IMR-90 (cell line): Measurements from ENCODE around the gene PIP4K2A. TPM values are rescaled to one million over a fixed set of nuclear protein-coding genes. Genes with fewer than 3 reads are reported as not detected.

Experiments
- ATAC-seq: fragments of 200-7000 bp; cut with Tn5 transposase; 2 replicates; pipeline ENCODE4 v1.9.1; 2020; ENCODE audit warnings: low read depth, mild to moderate bottlenecking, moderate library complexity
- BruUV-seq: library from RNA; stranded (reverse); fragments of 400-500 nt; replicated peaks from 2 replicates; lab custom pipeline; 2021; lab: Mats Ljungman, UMichigan
- CTCF ChIA-PET: fragments of 300-600 bp; formaldehyde crosslinking; extraction: SDS; loops from one replicate; lab custom pipeline; 2021; ENCODE audit warnings: antibody characterized with exemption; lab: Yijun Ruan, JAX
- POLR2A ChIA-PET: fragments of 300-600 bp; sonication (Branson Sonifier 250); formaldehyde crosslinking; loops from one replicate; lab custom pipeline; 2022; ENCODE audit warnings: antibody characterized with exemption; ENCODE audit not compliant: unreplicated experiment; lab: Charles Lee
- DNase-seq: peaks from one replicate; pipeline ENCODE4 v3.0.0; 2013
- H2AFZ ChIP-seq: replicated peaks from 2 replicates; pipeline ENCODE3; 2013; ENCODE audit warnings: low read length, mild to moderate bottlenecking; ENCODE audit not compliant: poor library complexity
- H2AK5ac ChIP-seq: 2 replicates; pipeline ENCODE4 v1.6.1; 2013; ENCODE audit warnings: low read depth, low read length, inconsistent platforms
- H2AK9ac ChIP-seq: replicated peaks from 2 replicates; pipeline ENCODE3; 2013; ENCODE audit warnings: mild to moderate bottlenecking, low read depth, low read length, moderate library complexity; ENCODE audit not compliant: poor library complexity
- H2BK120ac ChIP-seq: 2 replicates; pipeline ENCODE4 v1.6.1; 2013; ENCODE audit warnings: low read depth, low read length, inconsistent platforms
- H2BK15ac ChIP-seq: 3 replicates; pipeline ENCODE4 v1.6.1; 2013; ENCODE audit warnings: low read depth, low read length, inconsistent platforms
- H2BK20ac ChIP-seq: 2 replicates; pipeline ENCODE4 v1.6.1; 2013; ENCODE audit warnings: low read depth, mild to moderate bottlenecking, inconsistent platforms, low read length, moderate library complexity
- H2BK5ac ChIP-seq: 2 replicates; pipeline ENCODE4 v1.6.1; 2013; ENCODE audit warnings: mild to moderate bottlenecking, low read depth, low read length, inconsistent platforms; ENCODE audit not compliant: poor library complexity, severe bottlenecking
- H3K14ac ChIP-seq: replicated peaks from 2 replicates; pipeline ENCODE4 v1.6.1; 2013; ENCODE audit warnings: low read depth, low read length, inconsistent platforms
- H3K18ac ChIP-seq: 2 replicates; pipeline ENCODE4 v1.6.1; 2013; ENCODE audit warnings: low read depth, low read length, control low read depth
- H3K23ac ChIP-seq: 2 replicates; pipeline ENCODE4 v1.6.1; 2013; ENCODE audit warnings: low read depth, low read length, inconsistent platforms
- H3K27ac ChIP-seq: 2 replicates; pipeline ENCODE4 v1.5.1; 2013; ENCODE audit warnings: mild to moderate bottlenecking, control low read depth, low read length; ENCODE audit not compliant: insufficient read depth
- H3K27me3 ChIP-seq: 2 replicates; pipeline ENCODE4 v1.6.1; 2013; ENCODE audit warnings: low read length; ENCODE audit not compliant: control insufficient read depth, insufficient read depth
- H3K36me3 ChIP-seq: 2 replicates; pipeline ENCODE4 v1.6.1; 2013; ENCODE audit warnings: low read length, mixed read lengths; ENCODE audit not compliant: control insufficient read depth, insufficient read depth
- H3K4ac ChIP-seq: 2 replicates; pipeline ENCODE4 v1.6.1; 2013; ENCODE audit warnings: low read depth, low read length, inconsistent platforms
- H3K4me1 ChIP-seq: 2 replicates; pipeline ENCODE4 v1.6.1; 2013; ENCODE audit warnings: low read length, mixed read lengths; ENCODE audit not compliant: control insufficient read depth, insufficient read depth
- H3K4me2 ChIP-seq: 2 replicates; pipeline ENCODE4 v1.6.1; 2013; ENCODE audit warnings: low read depth, mild to moderate bottlenecking, control low read depth, low read length, moderate library complexity
- H3K4me3 ChIP-seq: 2 replicates; pipeline ENCODE4 v1.5.1; 2013; ENCODE audit warnings: low read depth, mild to moderate bottlenecking, control low read depth, low read length, moderate library complexity; ENCODE audit not compliant: insufficient read depth
- H3K56ac ChIP-seq: 2 replicates; pipeline ENCODE4 v1.6.1; 2013; ENCODE audit warnings: low read length, inconsistent platforms; ENCODE audit not compliant: insufficient read depth; ENCODE audit errors: extremely low read depth
- H3K79me1 ChIP-seq, 2 experiments: 2 replicates each; pipeline ENCODE4 v1.6.1; 2013; ENCODE audit warnings: low read length in 2 of 2, inconsistent platforms in 1 of 2, low read depth in 1 of 2
- H3K9ac ChIP-seq: 2 replicates; pipeline ENCODE4 v1.6.1; 2013; ENCODE audit warnings: low read depth, low read length, control low read depth
- H3K9me1 ChIP-seq: 2 replicates; pipeline ENCODE4 v1.6.1; 2013; ENCODE audit warnings: low read length, inconsistent platforms; ENCODE audit not compliant: insufficient read depth
- H3K9me3 ChIP-seq: 2 replicates; pipeline ENCODE4 v1.6.1; 2013; ENCODE audit warnings: low read length; ENCODE audit not compliant: control insufficient read depth, insufficient read depth
- H4K20me1 ChIP-seq: 2 replicates; pipeline ENCODE4 v1.6.1; 2013; ENCODE audit warnings: low read length, inconsistent platforms; ENCODE audit not compliant: insufficient read depth
- H4K5ac ChIP-seq: 2 replicates; pipeline ENCODE4 v1.6.1; 2013; ENCODE audit warnings: mild to moderate bottlenecking, low read depth, low read length, control low read depth
- H4K8ac ChIP-seq, 2 experiments: 2 replicates each; pipeline ENCODE4 v1.6.1; 2013; ENCODE audit warnings: low read depth in 2 of 2, low read length in 2 of 2, control low read depth in 1 of 2, inconsistent platforms in 1 of 2
- H4K91ac ChIP-seq: 2 replicates; pipeline ENCODE4 v1.6.1; 2013; ENCODE audit warnings: low read depth, low read length, inconsistent platforms; ENCODE audit not compliant: insufficient read depth
- CEBPB ChIP-seq: IDR thresholded peaks from 2 replicates; pipeline ENCODE4 v1.6.1; 2012; ENCODE audit warnings: low read depth, low read length, improper control_type of control experiment
- MXI1 ChIP-seq: IDR thresholded peaks from 2 replicates; pipeline ENCODE4 v1.6.1; 2012; ENCODE audit warnings: low read depth, mild to moderate bottlenecking, low read length, moderate library complexity, borderline replicate concordance
- NFE2L2 ChIP-seq: fragments of 150-350 bp; IDR thresholded peaks from 2 replicates; pipeline ENCODE4 v1.6.1; 2016; ENCODE audit warnings: low read depth, mild to moderate bottlenecking, low read length
- POLR2A ChIP-seq: IDR thresholded peaks from 2 replicates; pipeline ENCODE4 v1.6.1; 2012; ENCODE audit warnings: mild to moderate bottlenecking, low read depth, low read length
- RCOR1 ChIP-seq: IDR thresholded peaks from 2 replicates; pipeline ENCODE4 v1.6.1; 2012; ENCODE audit warnings: mild to moderate bottlenecking, low read length, improper control_type of control experiment; ENCODE audit not compliant: insufficient replicate concordance
- WGBS, 2 experiments: methylation state at CpG; one replicate each; pipeline versions ENCODE4 v1.1.5 to v1.1.7; 2013; ENCODE audit warnings: missing lambda C conversion rate in 2 of 2; ENCODE audit not compliant: insufficient read length in 1 of 2; ENCODE audit errors: extremely low coverage in 2 of 2; 5-methylcytosine and 5-hydroxymethylcytosine counted together
- dilution Hi-C: fragments of 300-500 bp; cut with HindIII; formaldehyde crosslinking; loops from one replicate; pipeline ENCODE4 v1.14.3; 2018; ENCODE audit warnings: low sequenced_read_pairs; ENCODE audit not compliant: unreplicated experiment
- in situ Hi-C: fragments of 300-500 bp; cut with MboI; formaldehyde crosslinking; loops from 3 replicates; pipeline ENCODE4 v1.14.3; 2019; ENCODE audit warnings: low sequenced_read_pairs, inconsistent platforms, mixed read lengths
- intact Hi-C: fragments of 100-400 bp; cut with micrococcal nuclease; formaldehyde crosslinking; loops from 2 replicates; pipeline ENCODE4 v1.10.0; 2022
- polyA plus RNA-seq, 3 experiments: library from polyadenylated mRNA; depleted of rRNA; stranded (reverse); fragments of >200 nt; gene quantifications; 2 replicates each; pipeline ENCODE4 v1.2.3, GENCODE V29; 2012; ENCODE audit warnings: low replicate concordance in 1 of 3
- total RNA-seq: library from RNA; depleted of rRNA; stranded (reverse); fragments of >200 nt; gene quantifications from 2 replicates; pipeline ENCODE4 v1.2.3, GENCODE V29; 2012

Gene PIP4K2A
- total and polyA plus RNA-seq, 2 of the 4 experiments (the other 2 are of a cell fraction), result 9.8 to 18.1 TPM

DNA sequence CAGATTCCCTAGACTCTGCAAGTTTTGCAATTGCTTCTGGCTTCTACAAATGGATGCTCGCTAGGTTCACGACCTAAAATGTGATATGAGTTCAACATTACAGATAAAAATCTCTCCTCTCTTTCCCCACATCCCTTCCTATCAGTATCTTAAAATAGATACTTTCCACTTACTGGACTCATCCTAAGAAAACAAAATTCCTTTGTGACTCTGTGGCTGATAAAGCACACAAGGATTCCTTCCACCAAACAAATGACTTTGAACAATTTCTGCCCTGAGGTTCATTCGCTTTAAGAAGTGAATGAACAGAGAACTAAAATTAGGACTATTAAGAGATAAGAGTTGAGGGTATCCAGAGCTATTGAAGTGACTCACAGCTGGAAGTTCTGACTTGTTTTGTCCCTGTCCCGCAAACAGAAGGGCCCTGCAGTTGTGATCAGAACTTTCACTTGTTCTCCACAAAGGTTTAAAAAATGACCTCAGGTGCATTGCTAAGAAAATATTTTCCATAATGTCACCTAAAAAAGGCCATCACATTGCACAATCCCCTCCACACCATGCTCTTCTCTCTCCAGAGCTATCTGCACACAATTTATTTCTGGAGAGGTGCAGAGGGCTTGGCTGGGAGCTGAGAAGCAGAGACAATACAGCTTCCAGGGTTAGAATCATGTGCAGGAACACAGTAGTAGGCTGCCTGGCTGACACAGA, 96.1 kb downstream of the PIP4K2A start:
- Histone ChIP-seq H3K14ac (no peak overlapping the region), H2AK5ac (no peak overlapping the region; the same call in 1 of the 2 replicates), H4K91ac (no peak overlapping the region), H3K9me1 (peaks cover 22% of the 10 kb centered on the region; the same call in 1 of the 2 replicates), H2AFZ (no peak overlapping the region), H4K8ac (peak overlapping the region in 1 of 2 experiments; percentile 18; a peak in 1 of 4 replicates), H2BK5ac (no peak overlapping the region), H3K9ac (no peak overlapping the region), H3K27me3 (no peaks in the 10 kb centered on the region), H3K4ac (peak overlapping the region; percentile 45), H2BK20ac (peak overlapping the region; percentile 11; the same call in 1 of the 2 replicates), H3K56ac (no peak overlapping the region), H4K20me1 (0 out of 2 replicates have a peak, but pooled peaks cover 6% of the 10 kb centered on the region), H2BK120ac (peak overlapping the region; percentile 5), H3K36me3 (no peaks in the 10 kb centered on the region), H3K9me3 (no peaks in the 10 kb centered on the region), H3K79me1 (peaks cover 35 to 65% of the 10 kb centered on the region in 2 experiments), H3K4me1 (peaks cover 20% of the 10 kb centered on the region), H2BK15ac (no peak overlapping the region; the same call in 2 of the 3 replicates), H4K5ac (no peak overlapping the region), H3K4me3 (no peak overlapping the region), H2AK9ac (no peak overlapping the region), H3K4me2 (peak overlapping the region; percentile 78), H3K23ac (no peak overlapping the region), H3K18ac (peak overlapping the region; percentile 34; the same call in 1 of the 2 replicates), H3K27ac (0 out of 2 replicates have a peak overlapping the region, but pooled peaks have one; percentile 31)
- ATAC-seq, result peak; percentile 31
- TF ChIP-seq POLR2A (no peak), MXI1 (no peak), CEBPB (peak; percentile 75), RCOR1 (no peak), NFE2L2 (no peak)
- BruUV-seq, result no TSS peak
- in situ Hi-C loops (loop anchor here (25.0 kb wide), 1 partner anchor 1106 kb away; no protein-coding TSS in a partner anchor), intact Hi-C loops (loop anchor here (1.0 kb wide), 1 partner anchor 96 kb away; the partner anchor contains the start of gene PIP4K2A), dilution Hi-C loops (no loop called here)
- WGBS, 2 experiments, result no CpG with 5 or more reads among the region's 4 CpGs
- peak; percentile 69 for DNase-seq
- POLR2A ChIA-PET, result no interaction called here
- CTCF ChIA-PET, result interaction anchor here (0.9 kb wide), 1 partner anchor 44 kb away, joined by 4 read pairs; no protein-coding TSS in a partner anchor
